ENCODE data around the gene DDO.

DNA sequence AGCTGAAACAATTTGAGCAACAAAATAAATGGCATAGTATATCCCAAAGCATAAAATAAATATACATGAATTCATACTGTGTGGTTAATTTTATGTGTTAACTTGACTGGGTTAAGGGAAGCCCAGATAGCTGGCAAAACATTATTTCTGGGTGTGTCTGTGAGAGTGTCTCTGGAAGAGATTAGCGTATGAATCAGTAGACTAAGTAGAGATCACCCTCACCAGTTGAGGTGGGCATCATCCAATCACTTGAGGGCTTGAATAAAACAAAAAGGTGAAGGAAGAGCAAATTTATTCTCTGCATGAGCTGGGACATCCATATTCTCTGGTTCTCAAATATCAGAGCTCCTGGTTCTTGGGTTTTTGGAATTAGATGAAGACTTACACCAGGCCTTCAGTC lies 43.1 kb upstream of the DDO start:
- TF ChIP-seq, protein P1, sequence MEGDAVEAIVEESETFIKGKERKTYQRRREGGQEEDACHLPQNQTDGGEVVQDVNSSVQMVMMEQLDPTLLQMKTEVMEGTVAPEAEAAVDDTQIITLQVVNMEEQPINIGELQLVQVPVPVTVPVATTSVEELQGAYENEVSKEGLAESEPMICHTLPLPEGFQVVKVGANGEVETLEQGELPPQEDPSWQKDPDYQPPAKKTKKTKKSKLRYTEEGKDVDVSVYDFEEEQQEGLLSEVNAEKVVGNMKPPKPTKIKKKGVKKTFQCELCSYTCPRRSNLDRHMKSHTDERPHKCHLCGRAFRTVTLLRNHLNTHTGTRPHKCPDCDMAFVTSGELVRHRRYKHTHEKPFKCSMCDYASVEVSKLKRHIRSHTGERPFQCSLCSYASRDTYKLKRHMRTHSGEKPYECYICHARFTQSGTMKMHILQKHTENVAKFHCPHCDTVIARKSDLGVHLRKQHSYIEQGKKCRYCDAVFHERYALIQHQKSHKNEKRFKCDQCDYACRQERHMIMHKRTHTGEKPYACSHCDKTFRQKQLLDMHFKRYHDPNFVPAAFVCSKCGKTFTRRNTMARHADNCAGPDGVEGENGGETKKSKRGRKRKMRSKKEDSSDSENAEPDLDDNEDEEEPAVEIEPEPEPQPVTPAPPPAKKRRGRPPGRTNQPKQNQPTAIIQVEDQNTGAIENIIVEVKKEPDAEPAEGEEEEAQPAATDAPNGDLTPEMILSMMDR (conservative IDR thresholded peaks at IDR 0.05 in 1 of 2, IDR thresholded peaks at IDR 0.05 in 1 of 2; ENCODE audit: extremely low read depth in 1 of 2, insufficient read depth in 1 of 2, low read depth in 1 of 2, low read length in 2 of 2), result no peak
- no peak for TF ChIP-seq EZH2 (IDR thresholded peaks at IDR 0.05; ENCODE audit: borderline replicate concordance, low read length)

Data from mammary epithelial cell (primary cell).